HTERT RPE-1 (cell line): ENCODE measurements around the gene BCL2L14.
"Not testable (repeated sequence)": the region's sequence is repeated elsewhere in the genome, so short reads cannot be mapped to it uniquely, and the experiment has no call there.

Experiments used
- in situ Hi-C: fragments of 300-500 bp; cut with MboI; formaldehyde crosslinking; loops from 4 replicates; pipeline ENCODE4 v1.14.3; 2020; ENCODE audit warnings: low sequenced_read_pairs

Gene BCL2L14

DNA sequence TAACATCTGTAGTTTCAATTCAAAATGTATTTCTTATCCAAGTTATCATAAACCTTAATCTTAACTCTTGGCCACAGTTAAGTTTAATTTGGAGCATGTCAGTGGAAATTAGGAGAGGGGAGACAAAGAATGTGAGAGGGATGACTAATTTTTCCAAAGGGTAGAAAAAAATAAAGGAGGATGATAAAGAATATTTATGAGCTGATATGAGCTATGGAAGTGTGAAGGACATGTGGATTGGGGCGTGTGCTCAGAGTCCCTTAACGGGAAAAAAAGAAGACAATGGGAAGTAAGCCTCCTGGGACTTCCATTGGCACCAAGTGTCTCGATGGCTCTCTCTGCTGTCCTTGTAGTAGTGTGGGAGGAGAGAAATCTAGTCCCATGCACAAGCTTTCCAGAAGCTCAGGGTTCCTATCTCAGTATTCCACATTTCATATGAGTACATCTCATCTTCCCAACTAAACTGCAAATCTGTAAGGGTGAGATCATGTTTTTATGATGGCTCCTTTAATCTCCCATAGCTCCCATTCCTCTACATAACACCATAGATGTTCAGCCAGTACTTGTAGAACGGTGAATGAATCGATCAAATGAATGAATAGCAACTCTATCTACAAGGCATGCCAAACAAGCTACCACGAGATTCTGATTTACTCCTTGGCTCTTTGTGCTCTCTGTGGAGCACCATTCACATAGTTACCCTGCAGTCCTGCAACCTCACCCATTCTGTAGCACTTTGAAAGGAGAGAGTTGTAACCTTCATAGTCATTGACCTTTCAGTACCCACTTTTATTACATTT, 27.4 kb downstream of the BCL2L14 start:
- in situ Hi-C loops = no loop called here

DNA sequence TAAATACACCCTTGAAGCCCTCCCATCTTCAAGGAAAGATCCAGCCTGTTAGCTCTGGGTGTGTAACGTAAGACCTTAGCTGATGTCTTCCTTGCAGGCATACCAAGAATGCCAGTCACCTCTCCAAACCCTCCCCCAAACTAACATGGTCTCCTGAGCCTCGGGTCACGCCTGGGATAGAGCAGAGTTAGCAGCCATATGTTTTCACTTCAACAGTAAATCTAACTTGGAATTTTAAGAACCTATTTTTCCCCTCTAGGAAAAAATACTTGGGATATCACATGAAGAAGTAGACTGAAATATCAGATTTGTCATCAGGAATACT, 27.9 kb downstream of the BCL2L14 start:
- in situ Hi-C loops = no loop called here

DNA sequence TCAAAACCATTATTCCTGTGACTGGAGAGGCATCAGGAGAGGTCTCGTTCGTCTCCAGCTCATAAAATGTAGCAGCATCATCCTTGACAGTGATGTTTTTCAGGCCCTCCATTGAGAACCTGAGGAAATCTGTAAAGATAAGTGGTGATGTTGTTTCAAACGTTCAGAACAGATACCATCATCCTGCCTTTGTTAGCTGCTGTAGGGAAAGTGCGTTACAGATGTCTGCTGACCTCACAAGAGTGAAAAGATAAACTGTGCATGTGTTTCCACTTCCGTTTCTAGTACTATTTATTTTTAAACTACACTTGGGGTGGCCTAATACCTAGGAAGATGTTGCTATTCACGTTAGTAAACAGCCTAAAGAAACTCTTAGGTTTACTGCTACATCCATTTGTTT, 28.4 kb downstream of the BCL2L14 start:
- in situ Hi-C loops = no loop called here

DNA sequence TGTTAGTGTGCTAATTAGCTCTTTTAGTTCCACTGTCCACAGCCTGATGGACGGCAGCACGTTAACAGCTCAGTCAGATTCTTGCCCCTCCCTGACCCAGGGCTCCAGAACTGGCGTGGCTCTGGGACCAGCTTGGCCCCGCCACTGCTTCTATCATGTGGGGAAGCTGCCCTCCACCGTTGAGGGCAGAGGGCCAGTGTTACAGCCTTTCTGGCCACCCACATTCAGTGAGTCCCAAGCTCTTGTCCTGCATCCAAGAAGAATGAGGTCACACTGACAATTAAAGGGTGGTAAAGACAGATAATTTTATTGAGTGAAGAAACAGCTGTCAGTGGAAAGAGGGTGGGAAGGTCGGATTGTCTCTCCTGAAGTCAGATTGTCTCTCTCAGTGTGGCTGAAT, 36.9 kb downstream of the BCL2L14 start:
- in situ Hi-C loops = no loop called here

DNA sequence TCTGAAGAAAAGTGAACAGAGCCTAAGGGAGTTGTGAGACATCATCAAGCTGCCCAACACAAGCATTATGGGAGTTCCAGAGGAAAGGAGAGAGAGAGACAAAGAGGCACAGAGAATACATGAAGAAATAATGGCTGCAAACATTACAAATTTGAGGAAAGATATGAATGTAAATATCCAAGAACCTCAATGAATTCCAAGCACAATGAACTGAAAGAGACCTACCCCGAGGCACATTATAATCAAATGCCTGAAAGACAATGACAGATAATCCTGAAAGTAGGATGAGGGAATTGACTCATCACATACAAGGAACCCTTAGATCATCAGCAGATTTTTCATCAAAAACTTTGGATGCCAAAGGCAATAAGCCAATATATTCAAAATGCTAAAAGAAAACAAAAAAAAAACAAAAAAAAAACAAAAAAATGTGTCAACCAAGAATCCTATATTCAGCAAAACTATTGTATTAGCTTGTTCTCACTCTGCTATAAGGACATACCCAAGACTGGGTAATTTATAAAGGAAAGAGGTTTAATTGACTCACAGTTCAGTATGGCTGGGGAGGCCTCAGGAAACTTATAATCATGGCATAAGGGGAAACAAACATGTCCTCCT, 37.8 kb downstream of the BCL2L14 start:
- in situ Hi-C loops = no loop called here

DNA sequence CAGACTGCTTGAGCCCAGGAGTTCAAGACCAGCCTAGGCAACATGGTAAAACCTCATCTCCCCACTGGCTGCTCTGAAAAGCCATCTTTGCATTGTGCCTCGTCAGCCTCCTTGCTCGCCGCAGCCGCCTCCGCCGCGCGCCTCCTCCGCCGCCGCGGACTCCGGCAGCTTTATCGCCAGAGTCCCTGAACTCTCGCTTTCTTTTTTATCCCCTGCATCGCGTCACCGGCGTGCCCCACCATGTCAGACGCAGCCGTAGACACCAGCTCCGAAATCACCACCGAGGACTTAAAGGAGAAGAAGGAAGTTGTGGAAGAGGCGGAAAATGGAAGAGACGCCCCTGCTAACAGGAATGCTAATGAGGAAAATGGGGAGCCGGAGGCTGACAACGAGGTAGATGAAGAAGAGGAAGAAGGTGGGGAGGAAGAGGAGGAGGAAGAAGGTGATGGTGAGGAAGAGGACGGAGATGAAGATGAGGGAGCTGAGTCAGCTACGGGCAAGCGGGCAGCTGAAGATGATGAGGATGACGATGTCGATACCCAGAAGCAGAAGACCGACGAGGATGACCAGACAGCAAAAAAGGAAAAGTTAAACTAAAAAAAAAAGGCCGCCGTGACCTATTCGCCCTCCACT, 40.3 kb downstream of the BCL2L14 start:
- in situ Hi-C loops = not testable (repeated sequence)

DNA sequence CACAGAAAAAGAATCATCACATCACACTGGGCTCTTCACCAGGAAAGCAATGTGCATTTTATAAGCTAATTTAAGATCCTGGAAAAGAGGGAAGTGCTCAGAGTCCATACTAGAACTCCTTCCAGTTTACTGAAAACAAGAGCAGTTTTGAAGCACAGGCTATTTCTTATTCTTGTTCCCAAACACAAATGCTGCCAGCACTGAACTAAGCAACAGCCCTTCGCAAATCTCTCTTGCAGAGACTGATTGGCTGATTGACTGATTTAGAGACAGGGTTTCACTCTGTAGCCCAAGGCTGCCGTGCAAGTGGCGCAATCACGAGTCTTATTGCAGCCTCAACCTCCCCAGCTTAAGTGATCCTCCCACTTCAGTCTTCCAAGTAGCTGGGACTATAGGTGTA, 44.8 kb downstream of the BCL2L14 start:
- in situ Hi-C loops = no loop called here

DNA sequence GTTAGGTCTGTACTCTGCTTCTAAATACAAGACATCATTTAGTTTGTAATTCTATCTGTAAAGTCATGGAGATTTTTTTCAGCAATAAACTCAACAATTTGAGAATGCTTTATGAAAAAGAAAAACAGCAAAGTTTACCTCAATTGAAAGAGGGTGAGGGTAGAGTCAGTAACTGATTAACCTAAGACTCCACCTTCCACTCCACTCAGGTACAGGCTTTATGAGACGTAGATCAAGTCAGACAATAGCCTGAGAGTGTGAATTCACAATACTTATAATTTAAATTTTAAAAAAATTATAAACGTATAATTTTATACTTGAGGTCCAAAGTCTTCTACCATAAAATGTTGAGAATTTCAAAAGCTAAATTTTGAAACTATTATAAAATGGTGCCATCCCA, 45.9 kb downstream of the BCL2L14 start:
- in situ Hi-C loops = no loop called here

DNA sequence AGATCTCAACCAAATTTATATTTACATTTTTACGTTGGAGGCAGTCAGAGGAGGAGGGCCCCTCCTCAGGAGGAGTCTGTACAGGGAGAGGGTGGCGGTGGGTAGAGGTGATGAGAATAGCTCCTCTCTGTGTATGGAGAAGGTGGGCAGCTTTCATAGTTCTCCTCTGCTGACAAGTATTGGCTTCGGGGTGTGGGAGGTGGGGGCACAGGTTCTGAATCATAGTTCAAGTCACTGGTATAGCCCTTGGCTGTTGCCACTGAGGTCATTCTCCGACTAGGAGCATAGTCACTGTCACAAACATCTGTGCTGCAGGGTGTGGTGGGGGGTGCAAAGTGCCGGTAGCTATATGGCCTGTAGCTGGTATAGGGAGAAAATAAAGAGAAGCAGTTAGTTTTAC, 50.3 kb downstream of the BCL2L14 start:
- in situ Hi-C loops = no loop called here

DNA sequence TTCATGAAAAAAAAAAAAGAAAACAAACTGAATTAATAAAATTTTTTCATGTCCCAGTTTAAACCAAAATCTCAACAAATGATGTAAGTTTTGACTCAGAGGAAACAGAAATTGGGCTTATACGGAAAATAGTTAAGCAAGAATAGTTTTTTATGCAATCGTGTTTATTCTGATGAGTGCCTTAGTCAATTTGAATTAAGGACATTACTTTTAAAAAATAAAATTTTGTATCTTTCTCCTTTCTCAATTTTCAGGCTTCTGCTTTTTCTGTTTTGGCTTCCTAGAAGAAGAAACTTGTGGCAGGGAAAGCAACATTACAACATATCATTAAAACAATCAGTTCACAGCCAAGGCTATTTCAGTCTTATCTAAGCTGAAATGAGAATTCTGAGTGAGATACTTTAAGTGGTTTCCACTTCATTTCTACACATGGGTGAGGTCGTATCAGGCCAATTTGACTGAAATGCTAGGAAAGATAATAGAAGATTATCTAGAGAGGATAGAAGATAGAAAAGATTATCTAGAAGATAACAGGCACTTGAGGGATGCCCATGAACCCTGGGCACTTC, 52.4 kb downstream of the BCL2L14 start:
- in situ Hi-C loops = no loop called here

DNA sequence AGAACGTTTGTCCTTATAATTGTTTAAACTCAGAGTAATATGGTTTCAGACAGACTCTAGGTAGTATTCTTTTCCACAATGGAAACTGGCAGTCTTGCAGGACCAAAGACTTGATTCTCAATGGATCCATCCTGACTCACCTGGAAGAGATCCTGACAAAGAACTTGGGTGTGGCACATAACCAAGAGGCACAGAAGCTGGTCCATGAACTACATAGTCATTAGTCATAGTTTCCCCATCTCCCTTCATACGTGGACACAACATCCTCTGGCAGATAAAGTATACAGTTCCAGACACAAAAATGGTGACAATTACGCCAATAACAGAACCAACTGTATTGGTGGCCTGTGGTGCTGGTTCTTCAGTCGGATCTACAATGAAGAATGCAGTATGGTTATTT, 55.8 kb downstream of the BCL2L14 start:
- in situ Hi-C loops = no loop called here

DNA sequence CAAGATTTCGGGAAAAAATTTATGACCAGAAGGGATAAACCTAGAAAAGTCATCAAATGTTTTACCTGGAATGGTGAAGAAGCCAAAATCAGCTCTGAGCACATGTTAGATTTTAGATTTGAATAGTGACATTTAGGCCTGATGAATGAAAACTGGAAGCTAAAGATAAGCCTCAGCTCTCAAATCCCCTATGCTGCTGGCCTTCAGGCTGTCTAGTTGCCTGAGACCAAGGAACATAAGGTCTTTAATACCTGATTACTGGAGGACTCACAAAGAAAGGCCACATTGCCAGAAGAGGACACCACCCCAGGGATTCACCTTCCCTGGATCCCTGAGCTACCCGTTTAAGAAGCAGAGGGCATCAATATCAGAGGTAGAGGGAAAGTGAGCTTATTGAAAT, 56.6 kb downstream of the BCL2L14 start:
- in situ Hi-C loops = no loop called here

DNA sequence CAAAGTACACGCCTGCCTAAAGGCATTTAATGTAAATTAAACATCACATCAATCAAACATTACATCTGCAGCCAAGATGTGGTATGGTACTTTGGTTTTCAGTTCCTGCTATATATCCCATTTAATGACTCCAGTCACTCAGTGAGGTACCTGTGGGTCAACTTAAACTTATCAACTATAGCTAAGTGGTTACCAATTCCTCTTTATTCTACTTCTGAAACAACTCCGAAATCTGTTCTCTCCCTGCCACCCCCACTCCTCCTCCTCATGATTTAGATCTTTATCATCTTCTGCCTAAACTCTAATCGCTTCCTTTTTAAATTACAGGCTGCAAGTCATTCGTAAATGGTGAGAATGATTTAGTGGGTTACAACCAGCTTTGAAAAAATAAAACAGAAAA, 57.9 kb downstream of the BCL2L14 start:
- in situ Hi-C loops = no loop called here

DNA sequence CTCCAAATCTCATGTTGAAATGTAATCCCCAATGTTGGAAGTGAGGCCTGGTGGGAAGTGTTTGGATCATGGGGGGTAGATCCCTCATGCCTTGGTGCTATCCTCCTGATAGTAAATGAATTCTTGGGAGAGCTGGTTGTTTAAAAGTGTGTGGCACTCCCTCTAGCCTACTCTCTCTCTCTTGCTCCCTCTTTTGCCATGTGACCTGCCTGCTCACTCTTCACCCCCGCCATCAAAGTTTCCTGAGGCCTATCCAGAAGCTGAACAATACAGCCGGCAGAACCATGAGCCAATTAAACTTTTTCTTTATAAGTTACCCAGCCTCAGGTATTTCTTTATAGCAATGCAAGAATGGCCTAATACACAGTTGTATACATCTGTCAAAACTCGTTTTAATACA, 62.5 kb downstream of the BCL2L14 start:
- in situ Hi-C loops = no loop called here

DNA sequence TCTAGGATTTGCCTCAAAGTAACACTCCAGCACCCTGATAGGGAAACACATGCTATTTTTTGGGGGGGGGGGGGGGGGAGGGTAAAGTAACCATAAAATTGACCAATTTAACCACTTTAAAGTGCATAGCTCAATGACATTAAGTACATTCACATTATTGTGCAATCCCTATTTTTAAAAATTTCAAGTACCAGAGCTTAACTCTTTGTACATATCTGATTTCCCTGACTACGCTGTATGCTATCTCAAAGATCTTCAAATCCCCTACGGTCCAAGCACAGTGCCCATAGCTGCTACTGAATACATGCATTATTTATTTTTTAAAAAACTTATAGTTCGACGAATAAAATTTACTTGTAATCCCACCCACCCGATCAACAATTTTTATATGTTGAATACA, 63.0 kb downstream of the BCL2L14 start:
- in situ Hi-C loops = no loop called here

DNA sequence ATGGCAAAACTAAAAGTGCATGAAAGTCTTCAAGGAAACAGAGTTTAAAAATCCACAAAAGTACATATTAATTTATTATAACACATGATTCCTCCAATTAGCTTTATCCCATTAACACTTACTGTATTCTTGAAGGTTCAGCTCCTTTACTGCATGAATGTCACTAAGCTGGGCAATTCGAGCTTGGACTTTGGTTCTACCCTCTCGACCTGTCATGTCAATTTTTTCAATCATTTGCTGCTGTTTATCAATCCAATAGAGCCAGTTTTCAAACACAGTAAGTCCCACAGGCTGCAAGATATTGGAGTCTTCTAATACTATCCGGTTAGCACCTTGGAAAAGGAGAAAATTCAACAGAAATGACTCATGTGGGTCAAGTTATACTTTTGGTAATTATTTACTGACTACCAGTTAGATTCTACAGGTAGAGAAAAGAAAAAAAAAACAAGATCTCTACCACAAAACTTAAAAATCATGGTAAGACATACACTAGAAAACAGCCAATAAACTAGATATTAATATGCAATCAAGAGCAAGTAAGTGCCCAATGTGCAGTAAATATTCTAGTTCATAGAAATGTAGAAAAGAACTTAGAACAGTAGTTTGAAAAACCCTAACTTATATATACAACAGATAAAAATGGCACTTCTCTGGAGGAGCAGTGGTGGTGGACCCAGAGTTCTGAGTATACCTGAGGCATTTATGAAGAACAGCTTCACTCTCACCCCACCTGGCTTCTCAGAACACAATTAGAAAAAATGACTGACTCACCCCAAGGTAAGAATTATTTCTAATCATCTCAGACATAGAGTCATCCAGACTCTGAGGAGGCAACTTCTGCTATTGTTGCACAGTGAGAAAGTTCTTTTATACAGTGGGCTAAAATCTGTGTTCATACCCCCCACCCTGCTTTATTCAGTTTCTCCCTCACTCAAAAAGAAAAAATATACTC, 67.7 kb downstream of the BCL2L14 start:
- in situ Hi-C loops = no loop called here

DNA sequence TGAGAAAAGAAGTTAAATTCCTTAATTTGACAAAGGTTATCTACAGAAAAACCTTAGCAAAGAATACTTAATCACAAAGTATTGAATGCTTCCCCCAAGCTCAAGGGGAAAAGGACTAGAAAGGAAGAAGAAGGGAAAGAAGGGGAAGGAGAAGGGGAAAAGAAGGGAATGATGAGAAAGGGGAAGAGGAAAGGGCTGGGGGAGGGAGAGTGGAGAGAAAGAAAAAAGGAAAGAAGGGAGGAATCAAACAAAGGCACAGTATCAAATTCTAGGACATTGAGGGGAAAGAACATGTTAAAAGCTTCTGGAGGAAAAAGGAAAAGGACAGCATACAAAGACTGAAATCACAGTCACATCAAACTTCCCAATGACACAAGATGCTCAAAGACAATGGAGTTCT, 70.3 kb downstream of the BCL2L14 start:
- in situ Hi-C loops = no loop called here

DNA sequence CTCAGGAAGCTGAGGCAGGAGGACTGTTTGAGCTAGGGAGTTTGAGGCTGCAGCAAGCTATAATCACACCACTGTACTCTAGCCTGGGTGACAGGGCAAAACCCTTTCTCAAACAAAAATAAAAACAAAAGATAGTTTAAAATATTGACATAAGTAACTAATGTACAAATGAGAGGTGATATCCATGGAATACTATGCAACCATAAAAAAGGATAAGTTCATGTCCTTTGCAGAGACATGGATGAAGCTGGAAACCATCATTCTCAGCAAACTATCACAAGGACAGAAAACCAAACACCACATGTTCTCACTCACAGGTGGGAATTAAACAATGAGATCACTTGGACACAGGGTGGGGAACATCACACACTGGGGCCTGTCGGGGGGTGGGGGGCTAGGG, 73.8 kb downstream of the BCL2L14 start:
- in situ Hi-C loops = not testable (repeated sequence)

DNA sequence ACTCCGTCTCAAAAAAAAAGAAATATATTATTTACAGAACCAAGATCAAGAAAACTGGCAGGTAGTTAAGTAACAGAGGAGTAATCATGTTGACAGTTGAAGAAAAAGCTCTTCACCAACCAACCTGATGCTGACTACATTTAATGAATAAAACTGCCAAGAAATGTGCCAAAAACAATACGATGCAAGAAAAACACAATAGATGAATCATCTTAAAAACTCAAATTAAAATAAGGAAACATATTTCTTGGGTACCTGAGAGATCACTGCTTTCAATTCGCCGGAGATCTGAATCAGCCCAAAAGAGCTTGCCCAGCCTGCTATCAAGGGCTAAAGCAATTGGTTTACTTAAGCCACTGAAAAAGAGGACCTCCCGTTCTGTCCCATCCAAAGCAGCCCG, 76.4 kb downstream of the BCL2L14 start:
- in situ Hi-C loops = no loop called here
